Uterus (tissue), 4 donors: Measurements from ENCODE around the gene FSHR. TPM values are rescaled to one million over a fixed set of nuclear protein-coding genes. Genes with fewer than 3 reads are reported as not detected.

Experiments used
- DNase-seq, 2 donors: peaks; one replicate each; pipeline ENCODE4 v3.0.0-alpha.2; 2019 to 2020
- H3K27ac ChIP-seq, 2 donors: fragments of 200-600 bp; sonication (generic); 1 replicate in 1 of 2; 2 replicates in 1 of 2; pipeline ENCODE4 v1.5.1; 2016 to 2018
- H3K27me3 ChIP-seq, 2 donors: fragments of 200-600 bp; sonication (generic); one replicate each; pipeline ENCODE4 v1.5.1; 2018 to 2019; ENCODE audit warnings: control low read depth in 1 of 2
- H3K36me3 ChIP-seq, 2 donors: fragments of 200-600 bp; sonication (generic); one replicate each; pipeline ENCODE4 v1.5.1; 2019; ENCODE audit warnings: control low read depth in 1 of 2
- H3K4me1 ChIP-seq, 2 donors: fragments of 200-600 bp; sonication (generic); one replicate each; pipeline ENCODE4 v1.5.1; 2018 to 2019; ENCODE audit warnings: control low read depth in 1 of 2
- H3K4me3 ChIP-seq, 2 donors: fragments of 200-600 bp; sonication (generic); 1 replicate in 1 of 2; 2 replicates in 1 of 2; pipeline ENCODE4 v1.5.1; 2018 to 2019; ENCODE audit warnings: mild to moderate bottlenecking in 1 of 2
- H3K9me3 ChIP-seq, 2 donors: fragments of 200-600 bp; sonication (generic); one replicate each; pipeline ENCODE4 v1.5.1; 2019; ENCODE audit warnings: control low read depth in 1 of 2
- CTCF ChIP-seq, 4 experiments: fragments of 200-600 bp in 2 of 4; fragments of 450-650 bp in 2 of 4; sonication (generic) in 2 of 4; IDR thresholded peaks; one replicate each; pipeline ENCODE4 v1.5.1; 2016 to 2019; ENCODE audit warnings: antibody characterized with exemption in 4 of 4, mild to moderate bottlenecking in 2 of 4, moderate library complexity in 1 of 4
- POLR2A ChIP-seq, 2 donors: fragments of 450-650 bp; IDR thresholded peaks; one replicate each; pipeline ENCODE4 v1.6.1; 2016; ENCODE audit warnings: antibody characterized with exemption in 2 of 2, mild to moderate bottlenecking in 1 of 2, moderate library complexity in 1 of 2
- intact Hi-C: fragments of 100-400 bp; cut with DNase I; formaldehyde crosslinking; loops from one replicate; pipeline ENCODE4 v1.15.1; 2023; ENCODE audit warnings: low total_unique reads
- total RNA-seq, 4 donors: library from RNA; depleted of rRNA in 3 of 4; stranded (reverse); fragments of >200 nt in 3 of 4; gene quantifications; one replicate each; pipeline versions ENCODE4 v1.1.0 to v1.2.4, GENCODE V29; 2014 to 2023
- donor health status: DM: yes; HTN: yes; CAD: no.

The FSHR gene
- total RNA-seq, 4 donors from 2014 or later = not detected

- TF ChIP-seq POLR2A (IDR thresholded peaks at IDR 0.05) (no peak), CTCF (IDR thresholded peaks at IDR 0.05) (no peak)
- H3K27ac ChIP-seq = no peak overlapping the region
- H3K4me3 ChIP-seq = no peak overlapping the region
- no peaks in the 10 kb centered on the region for H3K27me3 ChIP-seq
- no peaks in the 10 kb centered on the region for H3K36me3 ChIP-seq
- H3K9me3 ChIP-seq = no peaks in the 10 kb centered on the region
- DNase-seq = no peak
- intact Hi-C loops = no loop called here
- H3K4me1 ChIP-seq = no peaks in the 10 kb centered on the region
Observed at GRCh38 chr2:48991415-48992131, 162.7 kb downstream of the FSHR start.

- no peaks in the 10 kb centered on the region for H3K4me1 ChIP-seq
- no peaks in the 10 kb centered on the region for H3K27me3 ChIP-seq
- intact Hi-C loops = no loop called here
- no peaks in the 10 kb centered on the region for H3K9me3 ChIP-seq
- no peak for DNase-seq
- no peak for TF ChIP-seq POLR2A (IDR thresholded peaks at IDR 0.05)
- TF ChIP-seq CTCF (IDR thresholded peaks at IDR 0.05) = no peak
- H3K4me3 ChIP-seq = no peak overlapping the region
- H3K36me3 ChIP-seq = no peaks in the 10 kb centered on the region
- no peak overlapping the region for H3K27ac ChIP-seq
Observed at GRCh38 chr2:48984922-48985321, 169.4 kb downstream of the FSHR start.

GRCh38 chr2:48983551-48983950 lies 170.8 kb downstream of the FSHR start:
- H3K36me3 ChIP-seq = no peaks in the 10 kb centered on the region
- DNase-seq = no peak
- no peaks in the 10 kb centered on the region for H3K9me3 ChIP-seq
- H3K27me3 ChIP-seq = no peaks in the 10 kb centered on the region
- TF ChIP-seq POLR2A (IDR thresholded peaks at IDR 0.05) = no peak
- no peak for TF ChIP-seq CTCF (IDR thresholded peaks at IDR 0.05)
- H3K27ac ChIP-seq = no peak overlapping the region
- no peak overlapping the region for H3K4me3 ChIP-seq
- no peaks in the 10 kb centered on the region for H3K4me1 ChIP-seq
- intact Hi-C loops = no loop called here

- no peak for DNase-seq
- Histone ChIP-seq H3K36me3 (no peaks in the 10 kb centered on the region), H3K27me3 (no peaks in the 10 kb centered on the region), H3K4me1 (no peaks in the 10 kb centered on the region), H3K27ac (no peak overlapping the region), H3K9me3 (no peaks in the 10 kb centered on the region), H3K4me3 (no peak overlapping the region)
- TF ChIP-seq POLR2A (IDR thresholded peaks at IDR 0.05) = no peak
- no peak for TF ChIP-seq CTCF (IDR thresholded peaks at IDR 0.05)
- intact Hi-C loops = no loop called here
Observed at GRCh38 chr2:48982887-48983435, 171.4 kb downstream of the FSHR start.

GRCh38 chr2:48980846-48981245 lies 173.5 kb downstream of the FSHR start:
- no peak for DNase-seq
- no peaks in the 10 kb centered on the region for H3K36me3 ChIP-seq
- H3K4me1 ChIP-seq = no peaks in the 10 kb centered on the region
- H3K9me3 ChIP-seq = no peaks in the 10 kb centered on the region
- no peaks in the 10 kb centered on the region for H3K27me3 ChIP-seq
- intact Hi-C loops = no loop called here
- H3K27ac ChIP-seq = no peak overlapping the region
- H3K4me3 ChIP-seq = no peak overlapping the region
- TF ChIP-seq CTCF (IDR thresholded peaks at IDR 0.05) (no peak), POLR2A (IDR thresholded peaks at IDR 0.05) (no peak)
